Neural progenitor cell (in vitro differentiated cells): ENCODE data around the gene FXYD7.

ENCODE experiments used
- EZH2 ChIP-seq: fragments of 200-600 bp; sonication (generic); IDR thresholded peaks from 2 replicates; pipeline ENCODE4 v1.6.1; 2017; ENCODE audit warnings: antibody characterized with exemption, mild to moderate bottlenecking, moderate library complexity
- EZH2phosphoT487 ChIP-seq: fragments of 200-600 bp; sonication (generic); IDR thresholded peaks from 2 replicates; pipeline ENCODE4 v1.6.1; 2017; ENCODE audit warnings: antibody characterized with exemption
- TF ChIP-seq, protein P1 (sequence below): fragments of 200-600 bp; sonication (generic); IDR thresholded peaks from 2 replicates; pipeline ENCODE4 v1.5.1; 2017; ENCODE audit warnings: antibody characterized with exemption, mild to moderate bottlenecking

DNA sequence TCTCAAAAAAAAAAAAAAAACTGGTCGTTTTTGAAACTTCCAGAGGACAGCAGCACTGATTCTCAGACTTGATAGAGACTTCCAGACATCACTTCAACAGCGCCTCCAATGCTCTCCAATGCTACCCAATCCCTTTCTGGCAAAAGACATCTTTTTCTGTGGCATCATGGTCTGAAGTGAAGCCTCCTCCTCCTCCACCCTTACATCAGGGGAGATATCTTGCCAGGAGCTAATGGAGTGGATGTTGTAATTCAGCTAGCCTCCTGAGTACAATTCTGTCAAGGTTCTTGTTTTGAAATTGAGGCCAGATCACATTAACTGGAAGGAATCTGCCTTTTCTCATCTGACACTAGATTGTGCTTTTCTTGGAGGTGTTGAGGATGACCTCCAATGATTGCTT, 35.6 kb downstream of the FXYD7 start:
- TF ChIP-seq, protein P1, sequence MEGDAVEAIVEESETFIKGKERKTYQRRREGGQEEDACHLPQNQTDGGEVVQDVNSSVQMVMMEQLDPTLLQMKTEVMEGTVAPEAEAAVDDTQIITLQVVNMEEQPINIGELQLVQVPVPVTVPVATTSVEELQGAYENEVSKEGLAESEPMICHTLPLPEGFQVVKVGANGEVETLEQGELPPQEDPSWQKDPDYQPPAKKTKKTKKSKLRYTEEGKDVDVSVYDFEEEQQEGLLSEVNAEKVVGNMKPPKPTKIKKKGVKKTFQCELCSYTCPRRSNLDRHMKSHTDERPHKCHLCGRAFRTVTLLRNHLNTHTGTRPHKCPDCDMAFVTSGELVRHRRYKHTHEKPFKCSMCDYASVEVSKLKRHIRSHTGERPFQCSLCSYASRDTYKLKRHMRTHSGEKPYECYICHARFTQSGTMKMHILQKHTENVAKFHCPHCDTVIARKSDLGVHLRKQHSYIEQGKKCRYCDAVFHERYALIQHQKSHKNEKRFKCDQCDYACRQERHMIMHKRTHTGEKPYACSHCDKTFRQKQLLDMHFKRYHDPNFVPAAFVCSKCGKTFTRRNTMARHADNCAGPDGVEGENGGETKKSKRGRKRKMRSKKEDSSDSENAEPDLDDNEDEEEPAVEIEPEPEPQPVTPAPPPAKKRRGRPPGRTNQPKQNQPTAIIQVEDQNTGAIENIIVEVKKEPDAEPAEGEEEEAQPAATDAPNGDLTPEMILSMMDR = no peak
- no peak for TF ChIP-seq EZH2
- no peak for TF ChIP-seq EZH2phosphoT487
